K562 (cell line): ENCODE data around the gene SPRYD3. TPM values are rescaled to one million over a fixed set of nuclear protein-coding genes. Genes with fewer than 3 reads are reported as not detected.

Experiments
- ADNP ChIP-seq: fragments of 200-800 bp; sonication (Bioruptor generic); IDR thresholded peaks from 2 replicates; pipeline ENCODE4 v1.6.1; 2016; ENCODE audit warnings: missing genetic modification characterization, missing compliant biosample characterization
- L3MBTL2 ChIP-seq: fragments of 450-650 bp; IDR thresholded peaks from 2 replicates; pipeline ENCODE4 v1.6.1; 2016; ENCODE audit warnings: mild to moderate bottlenecking, moderate library complexity
- NRF1 ChIP-seq, 2 experiments: fragments of 450-650 bp; IDR thresholded peaks in 1 of 2; conservative IDR thresholded peaks in 1 of 2; 2 replicates each; pipeline ENCODE4 v1.6.1; 2014; ENCODE audit warnings: mild to moderate bottlenecking in 2 of 2
- POLR3A ChIP-seq: IDR thresholded peaks from 2 replicates; pipeline ENCODE4 v1.6.1; 2011; ENCODE audit warnings: borderline replicate concordance, mild to moderate bottlenecking, moderate library complexity; ENCODE audit not compliant: insufficient read length, insufficient read depth; ENCODE audit errors: extremely low read depth
- polyA plus RNA-seq, 8 experiments: library from polyadenylated mRNA; depleted of rRNA in 4 of 8; stranded (reverse) in 5 of 8; unstranded in 3 of 8; fragments of >200 nt; fragmentation: Nextera tagmentation in 2 of 8; fragmentation: Illumina TruSeq in 1 of 8; extraction: Ambion mirVana in 2 of 8; extraction: Trizol in 1 of 8; gene quantifications; 2 replicates each; pipeline versions ENCODE4 v1.2.1 to v1.2.3, GENCODE V29; 2011 to 2014; ENCODE audit warnings: inconsistent platforms in 1 of 8, missing spikeins in 1 of 8
- total RNA-seq, 7 experiments: library from RNA; depleted of rRNA in 6 of 7; stranded (reverse); fragments of >200 nt in 6 of 7; fragmentation: Illumina TruSeq in 2 of 7; extraction: Trizol in 2 of 7; gene quantifications; 2 replicates each; pipeline versions ENCODE4 v1.2.1 to v1.2.3, GENCODE V29; 2011 to 2021; ENCODE audit warnings: low replicate concordance in 1 of 7
- TF ChIP-seq, protein P1 (sequence below): IDR thresholded peaks from 2 replicates; pipeline ENCODE4 v1.6.1; 2011; ENCODE audit warnings: borderline replicate concordance, low read depth, mild to moderate bottlenecking, moderate library complexity, low read length; ENCODE audit not compliant: insufficient read depth, poor library complexity, severe bottlenecking
- TF ChIP-seq, protein P2 (sequence below): sonication (generic); formaldehyde crosslinking; IDR thresholded peaks from 2 replicates; pipeline ENCODE4 v1.8.1; 2023; ENCODE audit warnings: missing genetic modification reagents, mild to moderate bottlenecking, borderline replicate concordance
- TF ChIP-seq, protein P3 (sequence below): IDR thresholded peaks from 2 replicates; pipeline ENCODE4 v1.6.1; 2014; ENCODE audit warnings: antibody characterized with exemption
- TF ChIP-seq, protein P4 (sequence below): fragments of 200-800 bp; sonication (Bioruptor generic); IDR thresholded peaks from 2 replicates; pipeline ENCODE4 v1.6.1; 2016; ENCODE audit warnings: missing genetic modification characterization, missing compliant biosample characterization
- TF ChIP-seq, protein P5 (sequence below): fragments of 450-650 bp; IDR thresholded peaks from 2 replicates; pipeline ENCODE4 v1.7.0; 2016; ENCODE audit warnings: borderline replicate concordance

SPRYD3 gene
- total and polyA plus RNA-seq, 9 of the 15 experiments (the other 6 are each of a cell fraction or from before 2014, with no cell fraction given) = 1.5 to 13.6 (median 7.6) TPM

DNA sequence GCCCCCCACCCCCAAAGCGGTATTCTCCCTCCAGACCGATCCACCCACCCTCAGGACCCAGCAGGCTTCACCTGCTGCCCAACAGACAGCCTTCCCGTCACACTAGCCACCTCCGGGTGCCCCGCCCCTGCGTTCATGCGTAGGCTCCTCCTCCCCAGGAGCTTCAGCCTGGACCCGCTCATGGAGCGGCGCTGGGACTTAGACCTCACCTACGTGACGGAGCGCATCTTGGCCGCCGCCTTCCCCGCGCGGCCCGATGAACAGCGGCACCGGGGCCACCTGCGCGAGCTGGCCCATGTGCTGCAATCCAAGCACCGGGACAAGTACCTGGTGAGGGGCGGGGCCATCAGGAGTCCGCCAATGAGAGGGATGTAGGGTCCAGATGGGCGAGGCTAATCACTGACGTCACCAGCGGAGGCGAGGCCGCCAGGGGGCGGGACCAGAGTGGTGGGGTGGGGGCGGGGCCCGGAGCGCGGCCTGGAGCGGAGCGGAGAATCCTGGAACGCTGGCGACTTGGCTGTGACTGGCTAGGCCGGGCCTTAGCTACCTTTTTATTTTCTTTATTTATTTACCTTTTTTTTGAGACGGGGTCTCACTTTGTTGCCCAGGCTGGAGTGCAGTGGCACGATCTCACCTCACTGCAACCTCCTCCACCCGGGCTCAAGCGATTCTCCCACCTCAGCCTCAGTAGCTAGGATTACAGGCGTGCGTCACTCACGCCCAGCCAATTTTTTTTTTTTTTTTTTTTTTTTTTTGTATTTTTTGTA lies 24.9 kb downstream of the SPRYD3 start (continued):
- peak; percentile 86 to 89 for TF ChIP-seq NRF1 (conservative IDR thresholded peaks at IDR 0.05 in 1 of 2, IDR thresholded peaks at IDR 0.05 in 1 of 2)
- TF ChIP-seq, protein P1, sequence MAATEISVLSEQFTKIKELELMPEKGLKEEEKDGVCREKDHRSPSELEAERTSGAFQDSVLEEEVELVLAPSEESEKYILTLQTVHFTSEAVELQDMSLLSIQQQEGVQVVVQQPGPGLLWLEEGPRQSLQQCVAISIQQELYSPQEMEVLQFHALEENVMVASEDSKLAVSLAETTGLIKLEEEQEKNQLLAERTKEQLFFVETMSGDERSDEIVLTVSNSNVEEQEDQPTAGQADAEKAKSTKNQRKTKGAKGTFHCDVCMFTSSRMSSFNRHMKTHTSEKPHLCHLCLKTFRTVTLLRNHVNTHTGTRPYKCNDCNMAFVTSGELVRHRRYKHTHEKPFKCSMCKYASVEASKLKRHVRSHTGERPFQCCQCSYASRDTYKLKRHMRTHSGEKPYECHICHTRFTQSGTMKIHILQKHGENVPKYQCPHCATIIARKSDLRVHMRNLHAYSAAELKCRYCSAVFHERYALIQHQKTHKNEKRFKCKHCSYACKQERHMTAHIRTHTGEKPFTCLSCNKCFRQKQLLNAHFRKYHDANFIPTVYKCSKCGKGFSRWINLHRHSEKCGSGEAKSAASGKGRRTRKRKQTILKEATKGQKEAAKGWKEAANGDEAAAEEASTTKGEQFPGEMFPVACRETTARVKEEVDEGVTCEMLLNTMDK = no peak
- TF ChIP-seq POLR3A = no peak
- TF ChIP-seq ADNP = no peak
- TF ChIP-seq, protein P2, sequence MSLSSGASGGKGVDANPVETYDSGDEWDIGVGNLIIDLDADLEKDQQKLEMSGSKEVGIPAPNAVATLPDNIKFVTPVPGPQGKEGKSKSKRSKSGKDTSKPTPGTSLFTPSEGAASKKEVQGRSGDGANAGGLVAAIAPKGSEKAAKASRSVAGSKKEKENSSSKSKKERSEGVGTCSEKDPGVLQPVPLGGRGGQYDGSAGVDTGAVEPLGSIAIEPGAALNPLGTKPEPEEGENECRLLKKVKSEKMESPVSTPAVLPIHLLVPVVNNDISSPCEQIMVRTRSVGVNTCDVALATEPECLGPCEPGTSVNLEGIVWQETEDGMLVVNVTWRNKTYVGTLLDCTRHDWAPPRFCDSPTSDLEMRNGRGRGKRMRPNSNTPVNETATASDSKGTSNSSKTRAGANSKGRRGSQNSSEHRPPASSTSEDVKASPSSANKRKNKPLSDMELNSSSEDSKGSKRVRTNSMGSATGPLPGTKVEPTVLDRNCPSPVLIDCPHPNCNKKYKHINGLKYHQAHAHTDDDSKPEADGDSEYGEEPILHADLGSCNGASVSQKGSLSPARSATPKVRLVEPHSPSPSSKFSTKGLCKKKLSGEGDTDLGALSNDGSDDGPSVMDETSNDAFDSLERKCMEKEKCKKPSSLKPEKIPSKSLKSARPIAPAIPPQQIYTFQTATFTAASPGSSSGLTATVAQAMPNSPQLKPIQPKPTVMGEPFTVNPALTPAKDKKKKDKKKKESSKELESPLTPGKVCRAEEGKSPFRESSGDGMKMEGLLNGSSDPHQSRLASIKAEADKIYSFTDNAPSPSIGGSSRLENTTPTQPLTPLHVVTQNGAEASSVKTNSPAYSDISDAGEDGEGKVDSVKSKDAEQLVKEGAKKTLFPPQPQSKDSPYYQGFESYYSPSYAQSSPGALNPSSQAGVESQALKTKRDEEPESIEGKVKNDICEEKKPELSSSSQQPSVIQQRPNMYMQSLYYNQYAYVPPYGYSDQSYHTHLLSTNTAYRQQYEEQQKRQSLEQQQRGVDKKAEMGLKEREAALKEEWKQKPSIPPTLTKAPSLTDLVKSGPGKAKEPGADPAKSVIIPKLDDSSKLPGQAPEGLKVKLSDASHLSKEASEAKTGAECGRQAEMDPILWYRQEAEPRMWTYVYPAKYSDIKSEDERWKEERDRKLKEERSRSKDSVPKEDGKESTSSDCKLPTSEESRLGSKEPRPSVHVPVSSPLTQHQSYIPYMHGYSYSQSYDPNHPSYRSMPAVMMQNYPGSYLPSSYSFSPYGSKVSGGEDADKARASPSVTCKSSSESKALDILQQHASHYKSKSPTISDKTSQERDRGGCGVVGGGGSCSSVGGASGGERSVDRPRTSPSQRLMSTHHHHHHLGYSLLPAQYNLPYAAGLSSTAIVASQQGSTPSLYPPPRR (CRISPR knock-in tag) = no peak
- TF ChIP-seq, protein P3, sequence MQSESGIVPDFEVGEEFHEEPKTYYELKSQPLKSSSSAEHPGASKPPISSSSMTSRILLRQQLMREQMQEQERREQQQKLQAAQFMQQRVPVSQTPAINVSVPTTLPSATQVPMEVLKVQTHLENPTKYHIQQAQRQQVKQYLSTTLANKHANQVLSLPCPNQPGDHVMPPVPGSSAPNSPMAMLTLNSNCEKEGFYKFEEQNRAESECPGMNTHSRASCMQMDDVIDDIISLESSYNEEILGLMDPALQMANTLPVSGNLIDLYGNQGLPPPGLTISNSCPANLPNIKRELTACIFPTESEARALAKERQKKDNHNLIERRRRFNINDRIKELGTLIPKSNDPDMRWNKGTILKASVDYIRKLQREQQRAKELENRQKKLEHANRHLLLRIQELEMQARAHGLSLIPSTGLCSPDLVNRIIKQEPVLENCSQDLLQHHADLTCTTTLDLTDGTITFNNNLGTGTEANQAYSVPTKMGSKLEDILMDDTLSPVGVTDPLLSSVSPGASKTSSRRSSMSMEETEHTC = no peak
- TF ChIP-seq L3MBTL2 = peak; percentile 40; the same call in 1 of the 2 replicates
- TF ChIP-seq, protein P4, sequence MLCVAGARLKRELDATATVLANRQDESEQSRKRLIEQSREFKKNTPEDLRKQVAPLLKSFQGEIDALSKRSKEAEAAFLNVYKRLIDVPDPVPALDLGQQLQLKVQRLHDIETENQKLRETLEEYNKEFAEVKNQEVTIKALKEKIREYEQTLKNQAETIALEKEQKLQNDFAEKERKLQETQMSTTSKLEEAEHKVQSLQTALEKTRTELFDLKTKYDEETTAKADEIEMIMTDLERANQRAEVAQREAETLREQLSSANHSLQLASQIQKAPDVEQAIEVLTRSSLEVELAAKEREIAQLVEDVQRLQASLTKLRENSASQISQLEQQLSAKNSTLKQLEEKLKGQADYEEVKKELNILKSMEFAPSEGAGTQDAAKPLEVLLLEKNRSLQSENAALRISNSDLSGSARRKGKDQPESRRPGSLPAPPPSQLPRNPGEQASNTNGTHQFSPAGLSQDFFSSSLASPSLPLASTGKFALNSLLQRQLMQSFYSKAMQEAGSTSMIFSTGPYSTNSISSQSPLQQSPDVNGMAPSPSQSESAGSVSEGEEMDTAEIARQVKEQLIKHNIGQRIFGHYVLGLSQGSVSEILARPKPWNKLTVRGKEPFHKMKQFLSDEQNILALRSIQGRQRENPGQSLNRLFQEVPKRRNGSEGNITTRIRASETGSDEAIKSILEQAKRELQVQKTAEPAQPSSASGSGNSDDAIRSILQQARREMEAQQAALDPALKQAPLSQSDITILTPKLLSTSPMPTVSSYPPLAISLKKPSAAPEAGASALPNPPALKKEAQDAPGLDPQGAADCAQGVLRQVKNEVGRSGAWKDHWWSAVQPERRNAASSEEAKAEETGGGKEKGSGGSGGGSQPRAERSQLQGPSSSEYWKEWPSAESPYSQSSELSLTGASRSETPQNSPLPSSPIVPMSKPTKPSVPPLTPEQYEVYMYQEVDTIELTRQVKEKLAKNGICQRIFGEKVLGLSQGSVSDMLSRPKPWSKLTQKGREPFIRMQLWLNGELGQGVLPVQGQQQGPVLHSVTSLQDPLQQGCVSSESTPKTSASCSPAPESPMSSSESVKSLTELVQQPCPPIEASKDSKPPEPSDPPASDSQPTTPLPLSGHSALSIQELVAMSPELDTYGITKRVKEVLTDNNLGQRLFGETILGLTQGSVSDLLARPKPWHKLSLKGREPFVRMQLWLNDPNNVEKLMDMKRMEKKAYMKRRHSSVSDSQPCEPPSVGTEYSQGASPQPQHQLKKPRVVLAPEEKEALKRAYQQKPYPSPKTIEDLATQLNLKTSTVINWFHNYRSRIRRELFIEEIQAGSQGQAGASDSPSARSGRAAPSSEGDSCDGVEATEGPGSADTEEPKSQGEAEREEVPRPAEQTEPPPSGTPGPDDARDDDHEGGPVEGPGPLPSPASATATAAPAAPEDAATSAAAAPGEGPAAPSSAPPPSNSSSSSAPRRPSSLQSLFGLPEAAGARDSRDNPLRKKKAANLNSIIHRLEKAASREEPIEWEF = no peak
- TF ChIP-seq, protein P5, sequence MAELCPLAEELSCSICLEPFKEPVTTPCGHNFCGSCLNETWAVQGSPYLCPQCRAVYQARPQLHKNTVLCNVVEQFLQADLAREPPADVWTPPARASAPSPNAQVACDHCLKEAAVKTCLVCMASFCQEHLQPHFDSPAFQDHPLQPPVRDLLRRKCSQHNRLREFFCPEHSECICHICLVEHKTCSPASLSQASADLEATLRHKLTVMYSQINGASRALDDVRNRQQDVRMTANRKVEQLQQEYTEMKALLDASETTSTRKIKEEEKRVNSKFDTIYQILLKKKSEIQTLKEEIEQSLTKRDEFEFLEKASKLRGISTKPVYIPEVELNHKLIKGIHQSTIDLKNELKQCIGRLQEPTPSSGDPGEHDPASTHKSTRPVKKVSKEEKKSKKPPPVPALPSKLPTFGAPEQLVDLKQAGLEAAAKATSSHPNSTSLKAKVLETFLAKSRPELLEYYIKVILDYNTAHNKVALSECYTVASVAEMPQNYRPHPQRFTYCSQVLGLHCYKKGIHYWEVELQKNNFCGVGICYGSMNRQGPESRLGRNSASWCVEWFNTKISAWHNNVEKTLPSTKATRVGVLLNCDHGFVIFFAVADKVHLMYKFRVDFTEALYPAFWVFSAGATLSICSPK = peak; percentile 71; the same call in 1 of the 2 replicates
